Calu3 (cell line): ENCODE data around the gene LRP3. TPM values are rescaled to one million over a fixed set of nuclear protein-coding genes. Genes with fewer than 3 reads are reported as not detected.

Source experiments
- BruUV-seq: library from RNA; stranded (reverse); fragments of 400-500 nt; replicated peaks from 2 replicates; lab custom pipeline; 2021; lab: Mats Ljungman, UMichigan
- CTCF ChIA-PET: fragments of 300-600 bp; sonication (Branson Sonifier 250); formaldehyde crosslinking; loops from one replicate; lab custom pipeline; 2022; ENCODE audit warnings: antibody characterized with exemption; lab: Charles Lee
- DNase-seq: peaks from one replicate; pipeline ENCODE4 v3.0.0; 2022
- H3K27ac Mint-ChIP-seq: one replicate; pipeline ENCODE4 v1.8.0; 2022; ENCODE audit warnings: mixed read lengths; ENCODE audit not compliant: unreplicated experiment
- H3K27me3 Mint-ChIP-seq: one replicate; pipeline ENCODE4 v1.8.0; 2022; ENCODE audit warnings: mixed read lengths; ENCODE audit not compliant: unreplicated experiment
- H3K36me3 Mint-ChIP-seq: one replicate; pipeline ENCODE4 v1.8.0; 2022; ENCODE audit warnings: mild to moderate bottlenecking, moderate library complexity, mixed read lengths; ENCODE audit not compliant: insufficient read depth, unreplicated experiment
- H3K4me1 Mint-ChIP-seq: one replicate; pipeline ENCODE4 v1.8.0; 2022; ENCODE audit warnings: mild to moderate bottlenecking, low read depth, mixed read lengths; ENCODE audit not compliant: unreplicated experiment
- H3K4me3 Mint-ChIP-seq: one replicate; pipeline ENCODE4 v1.8.0; 2022; ENCODE audit warnings: mild to moderate bottlenecking, low read depth, moderate library complexity, mixed read lengths; ENCODE audit not compliant: unreplicated experiment
- H3K9me3 Mint-ChIP-seq: one replicate; pipeline ENCODE4 v1.8.0; 2022; ENCODE audit warnings: low read depth, mixed read lengths; ENCODE audit not compliant: unreplicated experiment
- CTCF ChIP-seq: fragments of 200-600 bp; IDR thresholded peaks from one replicate; pipeline ENCODE4 v1.8.0; 2022; ENCODE audit warnings: antibody characterized with exemption; ENCODE audit not compliant: unreplicated experiment
- intact Hi-C: fragments of 100-400 bp; cut with micrococcal nuclease; formaldehyde crosslinking; loops from one replicate; pipeline ENCODE4 v1.10.0; 2022; ENCODE audit not compliant: unreplicated experiment
- total RNA-seq: library from RNA; stranded (reverse); gene quantifications from 2 replicates; pipeline ENCODE4 v1.2.3, GENCODE V29; 2022

LRP3 gene
- total RNA-seq, 1 experiment from 2014 or later: 0.59 TPM

GRCh38 chr19:33157906-33158305 lies 36.2 kb upstream of the LRP3 start:
- no peak for TF ChIP-seq CTCF
- Mint-ChIP-seq H3K9me3 (no peaks in the 10 kb centered on the region), H3K4me3 (no peak overlapping the region), H3K36me3 (no peaks in the 10 kb centered on the region), H3K4me1 (no peaks in the 10 kb centered on the region), H3K27ac (no peak overlapping the region), H3K27me3 (peaks cover 21% of the 10 kb centered on the region)
- DNase-seq: no peak
- intact Hi-C loops: no loop called here
- CTCF ChIA-PET: no interaction called here
- no TSS peak for BruUV-seq

- DNase-seq: no peak
- Mint-ChIP-seq H3K4me3 (no peak overlapping the region), H3K4me1 (no peaks in the 10 kb centered on the region), H3K27me3 (peaks cover 21% of the 10 kb centered on the region), H3K9me3 (no peaks in the 10 kb centered on the region), H3K27ac (no peak overlapping the region), H3K36me3 (no peaks in the 10 kb centered on the region)
- no peak for TF ChIP-seq CTCF
- no TSS peak for BruUV-seq
- CTCF ChIA-PET: interaction anchor here (2.1 kb wide), 1 partner anchor 18 kb away, joined by 7 read pairs; no protein-coding TSS in a partner anchor
- intact Hi-C loops: no loop called here
Observed at GRCh38 chr19:33158365-33158764, 35.8 kb upstream of the LRP3 start.

- intact Hi-C loops: no loop called here
- BruUV-seq: no TSS peak
- Mint-ChIP-seq H3K27ac (no peak overlapping the region), H3K36me3 (no peaks in the 10 kb centered on the region), H3K4me1 (no peaks in the 10 kb centered on the region), H3K4me3 (no peak overlapping the region), H3K9me3 (no peaks in the 10 kb centered on the region), H3K27me3 (peaks cover 20% of the 10 kb centered on the region)
- DNase-seq: no peak
- CTCF ChIA-PET: interaction anchor here (2.1 kb wide), 1 partner anchor 17 kb away, joined by 7 read pairs; no protein-coding TSS in a partner anchor
- no peak for TF ChIP-seq CTCF
Observed at GRCh38 chr19:33159149-33159548, 35.0 kb upstream of the LRP3 start.

- intact Hi-C loops: no loop called here
- TF ChIP-seq CTCF: no peak
- DNase-seq: no peak
- Mint-ChIP-seq H3K9me3 (no peaks in the 10 kb centered on the region), H3K4me3 (no peak overlapping the region), H3K4me1 (no peaks in the 10 kb centered on the region), H3K36me3 (no peaks in the 10 kb centered on the region), H3K27ac (no peak overlapping the region), H3K27me3 (peaks cover 13% of the 10 kb centered on the region)
- CTCF ChIA-PET: interaction anchor here (2.1 kb wide), 1 partner anchor 16 kb away, joined by 7 read pairs; no protein-coding TSS in a partner anchor
- BruUV-seq: no TSS peak
Observed at GRCh38 chr19:33159893-33160292, 34.2 kb upstream of the LRP3 start.
